CD4-positive, alpha-beta T cell treated with Interleukin-2 at 100 ng/mL for 4 hours (primary cell): ENCODE results near the gene TPRX1.
"Not testable (repeated sequence)": the region's sequence is repeated elsewhere in the genome, so short reads cannot be mapped to it uniquely, and the experiment has no call there.

Source experiments
- DNase-seq: peaks from one replicate; pipeline ENCODE4 v3.0.0-alpha.2; 2020; ENCODE audit warnings: low spot score

The TPRX1 gene, protein sequence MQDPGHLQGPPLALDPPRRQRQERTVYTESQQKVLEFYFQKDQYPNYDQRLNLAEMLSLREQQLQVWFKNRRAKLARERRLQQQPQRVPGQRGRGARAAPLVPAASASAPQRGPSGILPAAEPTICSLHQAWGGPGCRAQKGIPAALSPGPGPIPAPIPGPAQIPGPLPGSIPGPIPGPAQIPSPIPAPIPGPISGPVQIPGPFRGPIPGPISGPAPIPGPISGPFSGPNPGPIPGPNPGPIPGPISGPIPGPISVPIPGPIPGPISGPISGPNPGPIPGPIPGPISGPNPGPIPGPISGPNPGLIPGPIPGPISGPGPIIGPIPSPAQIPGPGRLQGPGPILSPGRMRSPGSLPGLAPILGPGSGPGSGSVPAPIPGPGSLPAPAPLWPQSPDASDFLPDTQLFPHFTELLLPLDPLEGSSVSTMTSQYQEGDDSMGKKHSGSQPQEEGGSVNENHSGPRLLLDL

DNA sequence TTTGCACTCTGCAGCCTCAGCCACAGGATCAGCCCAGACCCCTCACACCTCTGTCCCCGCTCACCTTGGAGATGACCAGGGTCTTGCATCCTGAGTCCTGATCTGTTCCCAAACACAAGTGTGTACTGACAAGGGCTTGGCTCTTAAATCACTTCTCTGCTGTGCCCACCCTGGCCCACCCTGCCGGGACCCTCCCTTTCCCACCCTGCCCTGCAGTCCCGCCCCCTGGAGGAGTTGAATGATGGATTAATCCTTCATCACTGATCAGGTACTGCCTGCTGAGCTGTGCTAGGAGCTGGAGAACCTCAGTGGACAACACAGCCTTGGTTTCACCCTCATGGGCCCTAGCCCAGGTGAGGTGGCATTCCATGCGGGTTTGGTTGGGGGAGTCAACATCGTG, at the start of gene TPRX1:
Gene TPRX1 (minus strand): TSS at position 101 of the 400 bp plus-strand sequence. CDS start 12 bp downstream, at position 89.
- not testable (repeated sequence) for DNase-seq

DNA sequence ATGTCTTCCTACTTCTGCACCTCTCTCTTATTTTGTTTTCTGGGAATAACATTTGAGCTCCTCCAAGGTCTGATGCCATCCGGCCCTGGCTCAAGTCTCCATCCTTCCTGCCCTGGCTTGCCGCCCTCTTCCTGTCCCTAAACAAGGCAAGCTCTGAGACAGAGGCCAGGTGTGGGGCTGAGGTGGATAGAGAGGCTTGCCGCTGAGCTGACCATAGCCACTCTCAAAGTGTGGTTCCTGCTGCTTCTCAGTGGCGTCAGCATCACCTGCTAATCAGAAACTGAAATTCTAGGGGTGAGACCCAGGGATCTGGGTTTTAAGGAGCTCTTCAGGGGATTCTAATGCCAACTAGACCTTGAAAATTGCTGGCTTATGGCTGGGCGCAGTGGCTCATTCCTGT, 48.7 kb upstream of the TPRX1 start:
- DNase-seq = no peak

DNA sequence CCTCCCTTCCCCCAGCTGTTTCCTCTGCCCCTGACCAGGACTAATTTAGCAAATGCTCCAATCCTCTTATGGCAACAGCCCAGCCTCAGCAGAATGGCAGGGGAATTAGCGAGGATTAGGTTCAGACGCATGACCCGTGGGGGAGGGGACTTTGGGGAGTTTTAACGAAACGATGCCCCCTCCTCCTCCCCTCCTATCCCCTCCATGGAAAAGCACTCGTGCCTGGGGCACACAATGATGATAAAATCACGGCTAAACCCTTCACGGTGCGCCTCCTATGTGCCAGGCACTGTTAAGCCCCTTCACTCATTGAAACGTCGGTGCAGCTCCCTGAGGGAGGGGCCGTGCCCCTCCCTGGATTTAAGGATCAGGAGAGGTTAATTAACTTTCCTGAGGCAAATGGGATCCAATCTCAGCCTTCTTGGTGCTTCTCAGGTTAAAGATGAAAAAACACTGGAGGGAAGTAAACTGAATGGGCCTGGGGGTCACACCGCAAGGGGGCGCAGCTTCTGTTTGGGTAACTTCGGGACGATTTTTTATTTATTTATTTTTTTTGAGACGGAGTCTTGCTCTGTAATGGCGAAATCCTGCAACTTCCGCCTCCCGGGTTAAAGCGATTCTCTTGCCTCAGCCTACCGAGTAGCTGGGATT, 44.6 kb upstream of the TPRX1 start:
- DNase-seq = peak; percentile 3

DNA sequence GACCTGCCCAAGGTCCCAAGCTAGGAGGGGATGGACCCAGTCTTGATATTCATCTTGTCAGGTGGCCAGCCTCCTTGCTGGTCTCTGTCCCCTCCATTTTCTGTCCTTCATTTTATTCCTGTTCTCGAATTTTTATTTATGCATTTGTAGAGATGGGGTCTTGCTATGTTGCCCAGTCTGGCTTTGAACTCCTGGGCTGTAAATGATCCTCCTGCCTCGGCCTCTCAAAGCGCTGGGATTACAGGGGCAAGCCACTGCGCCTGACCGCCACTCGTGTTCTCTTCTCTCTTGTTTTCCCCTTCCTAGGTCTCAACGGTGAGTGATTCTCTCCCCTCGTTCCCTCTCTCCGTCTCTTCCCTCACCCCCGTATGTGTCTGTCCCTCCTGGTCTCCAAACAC, 44.1 kb upstream of the TPRX1 start:
- no peak for DNase-seq

DNA sequence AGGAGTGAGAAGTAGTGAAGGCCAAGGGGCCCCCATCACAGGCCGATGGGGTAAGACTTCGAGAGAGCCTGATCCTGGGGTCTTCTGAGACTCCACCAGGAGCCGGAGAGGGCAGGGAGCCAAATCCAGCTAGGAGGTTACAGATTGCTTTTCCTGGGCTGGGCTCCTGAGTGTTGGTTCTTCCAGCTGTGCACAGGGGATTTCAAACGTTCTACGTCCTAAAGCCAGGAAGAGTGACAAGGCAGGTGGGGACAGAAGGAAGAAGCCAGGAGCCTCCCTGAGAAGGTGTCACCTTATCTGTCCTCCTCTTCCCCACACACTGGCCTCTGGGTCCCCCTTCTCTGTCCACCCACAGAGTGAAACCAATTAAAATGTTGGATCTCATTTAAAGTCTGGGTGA, 38.6 kb upstream of the TPRX1 start:
- DNase-seq = no peak

DNA sequence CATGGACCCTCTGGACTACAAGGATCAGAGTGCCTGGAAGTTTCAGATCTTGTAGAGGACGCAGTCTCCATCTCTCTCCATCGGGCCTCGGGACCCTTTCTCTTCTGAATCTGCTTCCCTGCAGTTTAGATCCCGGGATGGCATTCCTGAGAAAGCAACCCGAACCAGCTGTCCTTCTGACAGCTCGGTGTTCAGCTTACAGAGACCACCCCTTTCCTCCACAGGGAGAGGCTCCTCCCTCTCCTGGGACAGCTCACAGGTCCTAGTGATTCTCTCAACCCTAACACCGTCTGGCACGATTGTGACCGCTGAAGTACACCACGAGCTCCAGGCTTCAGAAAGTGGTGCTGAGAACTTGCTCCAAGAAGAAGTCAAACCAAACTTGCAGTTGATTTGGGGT, 35.6 kb upstream of the TPRX1 start:
- DNase-seq = no peak

DNA sequence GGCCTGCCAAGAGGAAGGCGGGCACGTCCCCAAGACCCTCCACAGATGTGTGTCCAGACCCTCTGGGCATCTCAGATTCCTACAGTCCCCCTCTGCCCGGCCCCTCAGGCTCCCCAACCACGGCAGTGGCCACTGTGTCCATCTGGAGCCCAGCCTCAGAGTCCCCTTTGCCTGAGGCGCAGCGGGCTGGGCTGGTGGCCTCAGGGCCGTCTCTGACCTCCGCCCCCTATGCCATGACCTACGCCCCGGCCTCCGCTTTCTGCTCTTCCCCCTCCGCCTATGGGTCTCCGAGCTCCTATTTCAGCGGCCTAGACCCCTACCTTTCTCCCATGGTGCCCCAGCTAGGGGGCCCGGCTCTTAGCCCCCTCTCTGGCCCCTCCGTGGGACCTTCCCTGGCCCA, 35.1 kb upstream of the TPRX1 start:
- DNase-seq = no peak

DNA sequence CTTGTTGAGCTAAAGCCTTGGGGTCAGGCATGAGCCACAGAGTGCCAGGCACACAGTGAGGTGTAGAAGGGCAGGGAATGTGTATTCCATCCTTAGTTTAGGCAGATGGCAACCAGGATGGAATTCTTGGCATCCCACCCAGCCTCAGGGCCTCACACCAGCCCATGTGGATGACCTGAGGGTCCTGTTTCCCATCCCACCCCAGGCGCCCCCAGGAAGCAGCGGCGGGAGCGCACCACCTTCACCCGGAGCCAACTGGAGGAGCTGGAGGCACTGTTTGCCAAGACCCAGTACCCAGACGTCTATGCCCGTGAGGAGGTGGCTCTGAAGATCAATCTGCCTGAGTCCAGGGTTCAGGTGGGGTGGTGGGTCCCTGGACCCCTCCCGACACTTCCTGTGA, 31.7 kb upstream of the TPRX1 start:
- no peak for DNase-seq

DNA sequence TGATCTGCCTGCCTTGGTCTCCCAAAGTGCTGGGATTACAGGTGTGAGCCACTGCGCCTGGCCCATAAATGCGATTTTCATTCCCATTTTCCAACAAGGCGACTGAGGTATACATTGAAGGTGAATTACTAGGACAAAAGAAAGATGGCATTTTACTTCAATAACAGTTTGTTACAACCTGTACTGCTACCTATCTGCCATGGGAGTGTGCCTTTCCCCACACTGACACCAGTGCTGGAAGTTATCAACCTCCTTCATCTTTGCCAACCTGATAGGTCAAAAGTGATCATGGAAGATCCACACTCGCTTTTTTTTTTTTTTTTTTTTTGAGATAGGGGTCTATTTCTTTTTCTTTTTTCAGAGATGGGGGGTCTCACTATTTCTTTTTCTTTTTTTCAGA, 28.4 kb upstream of the TPRX1 start:
- no peak for DNase-seq

DNA sequence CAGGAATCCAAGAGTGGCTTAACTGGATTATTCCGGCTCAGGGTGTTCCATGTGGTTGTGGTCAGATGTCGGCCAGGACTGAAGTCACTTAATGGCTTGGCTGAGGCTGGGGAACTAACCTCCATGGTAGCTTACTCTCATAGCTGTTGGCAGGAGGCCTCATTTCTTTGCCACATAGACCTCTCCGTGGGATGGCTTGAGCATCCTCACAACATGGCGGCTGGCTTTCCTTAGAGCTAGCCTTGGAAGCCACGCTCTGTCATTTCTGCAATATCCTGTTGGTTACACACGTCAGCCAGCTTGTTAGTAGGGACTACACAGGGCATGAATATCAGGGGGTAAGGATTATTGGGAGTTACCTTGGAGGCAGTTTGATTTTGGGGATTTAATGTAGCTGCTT, 22.4 kb upstream of the TPRX1 start:
- no peak for DNase-seq

DNA sequence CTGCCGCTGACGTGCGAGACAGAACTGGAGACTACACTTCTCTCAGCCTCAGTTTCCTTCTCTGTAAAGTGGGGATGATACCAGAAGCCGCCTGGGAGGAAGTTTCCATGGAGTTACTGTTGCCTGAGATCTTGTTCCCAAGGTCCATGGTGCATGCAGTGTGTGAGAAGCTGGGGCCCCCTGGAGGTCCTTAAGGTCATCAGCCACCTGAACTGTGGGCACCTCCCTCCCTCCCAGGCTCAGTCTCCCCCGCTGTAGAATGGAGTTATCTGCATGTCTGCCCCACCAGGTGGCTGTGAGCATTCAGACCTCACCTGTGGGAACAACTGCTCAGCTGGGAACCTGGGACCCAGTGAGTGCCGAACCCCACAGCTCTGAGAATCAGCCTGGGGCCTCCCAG, 20.0 kb upstream of the TPRX1 start:
- DNase-seq = no peak

DNA sequence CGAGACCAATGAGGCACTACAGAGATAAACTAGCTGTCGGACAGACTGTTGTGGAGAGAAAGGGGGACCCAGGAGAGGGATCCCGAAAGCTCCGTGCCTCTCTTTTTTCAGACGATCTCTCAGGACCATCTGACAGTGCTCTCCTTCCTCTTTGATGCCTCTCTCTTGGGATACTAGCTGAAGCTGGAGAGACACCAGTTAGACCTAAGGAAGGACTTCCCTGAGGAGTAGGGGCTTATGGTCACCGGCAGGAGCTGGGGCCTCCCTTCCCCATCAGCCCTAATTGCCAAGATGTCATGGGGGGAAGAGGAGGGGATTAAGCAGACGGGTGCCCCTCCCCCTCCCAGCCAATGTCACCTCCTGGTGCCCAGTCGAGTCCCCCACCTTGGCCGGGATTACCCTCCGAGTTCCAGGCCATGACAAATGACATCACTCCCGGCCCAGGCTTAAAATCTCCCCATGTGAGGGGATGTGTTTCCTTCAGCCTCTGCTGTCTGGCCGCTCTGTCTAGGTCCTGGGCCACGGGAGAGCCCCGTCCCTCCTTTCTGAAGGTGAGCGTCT, 17.2 kb upstream of the TPRX1 start, which contains the start of gene CRX:
Gene CRX (plus strand): TSS at position 478 of the 561 bp plus-strand sequence. CDS start 12,507 bp downstream, outside the sequence.
- DNase-seq = no peak

DNA sequence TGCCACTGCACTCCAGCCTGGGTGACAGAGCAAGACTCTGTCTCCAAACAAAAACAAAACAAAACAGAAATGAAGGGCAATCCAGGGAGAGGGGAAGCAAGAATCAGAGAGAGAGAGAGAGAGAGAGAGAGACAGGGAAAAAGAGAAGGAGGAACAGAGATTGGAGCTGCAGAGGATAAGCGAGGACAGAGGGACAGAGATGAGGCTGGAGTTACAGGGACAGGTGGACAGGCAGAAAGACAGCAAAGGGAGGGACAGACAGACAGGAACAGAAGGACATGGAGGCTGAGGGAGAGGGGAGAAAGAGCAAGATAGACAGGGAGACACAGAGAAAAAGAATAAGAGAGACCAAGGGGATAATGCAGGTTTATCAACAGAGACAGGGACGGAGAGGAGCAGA, 16.1 kb upstream of the TPRX1 start:
- DNase-seq = no peak

DNA sequence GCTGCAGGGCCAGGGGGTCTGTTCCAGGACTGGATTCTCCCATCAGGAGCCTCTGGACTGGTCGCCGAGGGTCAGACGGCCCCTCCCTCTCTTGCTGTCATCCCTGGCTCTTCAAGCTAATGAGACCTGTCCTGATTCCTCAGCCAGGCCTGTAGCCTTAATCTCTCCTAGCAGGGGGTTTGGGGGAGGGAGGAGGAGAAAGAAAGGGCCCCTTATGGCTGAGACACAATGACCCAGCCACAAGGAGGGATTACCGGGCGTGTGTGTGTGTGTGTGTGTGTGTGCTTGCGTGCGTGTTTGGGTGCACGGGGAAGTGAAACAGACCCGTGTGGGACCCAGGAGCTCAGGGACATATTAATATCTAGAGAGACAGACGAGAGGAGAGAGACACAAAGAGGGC, 15.5 kb upstream of the TPRX1 start:
- DNase-seq = no peak

DNA sequence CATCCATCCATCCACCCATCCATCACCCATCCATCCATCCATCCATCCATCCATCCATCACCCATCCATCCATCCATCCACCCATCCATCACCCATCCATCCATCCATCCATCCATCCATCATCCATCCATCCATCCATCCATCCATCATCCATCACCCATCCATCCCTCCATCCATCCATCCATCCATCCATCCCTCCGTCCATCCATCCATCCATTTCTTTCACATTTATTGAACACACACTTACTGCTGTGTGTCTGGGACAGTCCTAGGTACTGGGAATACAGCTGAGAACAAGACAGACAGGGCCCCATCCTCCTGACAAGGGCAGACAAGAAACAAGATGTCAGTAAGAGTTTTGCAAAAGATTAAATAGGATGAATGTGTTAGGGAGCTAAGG, 13.9 kb upstream of the TPRX1 start:
- DNase-seq = not testable (repeated sequence)

DNA sequence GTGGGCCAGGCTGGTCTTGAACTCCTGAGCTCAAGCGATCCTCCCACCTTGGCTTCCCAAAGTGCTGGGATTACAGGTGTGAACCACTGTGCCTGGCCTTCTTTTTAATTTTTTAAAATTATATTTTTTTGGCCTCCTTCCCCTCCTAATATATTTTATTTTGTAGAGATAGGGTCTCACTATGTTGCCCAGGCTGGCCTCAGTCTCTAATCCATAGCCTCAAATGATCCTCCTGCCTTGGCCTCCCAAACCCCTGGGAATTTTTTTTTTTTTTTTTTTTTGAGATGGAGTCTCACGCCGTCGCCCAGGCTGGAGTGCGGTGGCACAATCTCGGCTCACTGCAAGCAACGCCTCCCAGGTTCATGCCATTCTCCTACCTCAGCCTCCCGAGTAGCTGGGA, 11.9 kb upstream of the TPRX1 start:
- DNase-seq = not testable (repeated sequence)

DNA sequence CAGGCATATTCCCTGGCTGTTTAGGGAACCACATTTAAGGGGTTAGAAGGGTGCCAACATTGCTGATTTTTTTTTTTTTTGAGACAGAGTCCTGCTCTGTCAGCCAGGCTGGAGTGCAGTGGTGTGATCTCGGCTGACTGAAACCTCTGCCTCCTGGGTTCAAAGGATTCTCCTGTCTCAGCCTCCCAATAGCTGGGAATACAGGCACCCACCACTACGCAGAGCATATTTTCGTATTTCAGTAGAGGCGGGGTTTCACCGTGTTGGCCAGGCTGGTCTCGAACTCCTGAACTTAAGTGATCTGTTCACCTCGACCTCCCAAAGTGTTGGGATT, 9.6 kb upstream of the TPRX1 start:
- DNase-seq = no peak

DNA sequence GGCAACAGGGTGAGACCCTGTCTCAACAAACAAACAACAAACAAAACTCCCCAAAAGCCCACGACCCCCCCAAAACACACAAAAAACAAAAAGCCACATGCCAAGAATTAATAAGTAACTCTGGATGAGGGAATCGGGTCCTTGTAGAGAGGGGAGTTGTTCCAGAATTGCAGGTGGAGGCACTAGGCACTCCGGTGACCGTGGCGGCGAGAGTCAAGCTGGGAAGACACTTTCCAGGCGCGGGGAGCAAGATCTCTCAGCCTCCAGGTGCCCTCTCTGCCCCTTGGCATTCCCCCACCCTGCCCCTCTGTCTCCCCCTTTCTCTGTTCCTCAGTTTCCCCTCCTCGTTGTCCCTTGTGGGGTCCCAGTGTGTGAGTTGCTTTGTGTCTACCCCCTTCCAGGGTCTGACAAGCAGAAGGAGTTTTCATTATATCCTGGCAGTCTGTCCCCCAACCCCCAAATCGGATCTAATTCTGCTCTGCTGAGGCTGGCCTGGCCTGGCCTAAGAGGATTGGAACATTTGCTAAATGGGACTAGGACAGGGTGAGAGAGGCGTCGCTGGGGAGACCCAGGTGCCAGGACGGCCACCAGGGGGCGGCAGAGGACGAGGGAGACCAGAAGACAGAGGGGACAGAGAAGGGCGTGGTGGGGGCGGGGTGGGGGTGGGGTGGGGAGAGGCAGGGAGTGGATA, 9.1 kb upstream of the TPRX1 start:
- DNase-seq = peak; percentile 61

DNA sequence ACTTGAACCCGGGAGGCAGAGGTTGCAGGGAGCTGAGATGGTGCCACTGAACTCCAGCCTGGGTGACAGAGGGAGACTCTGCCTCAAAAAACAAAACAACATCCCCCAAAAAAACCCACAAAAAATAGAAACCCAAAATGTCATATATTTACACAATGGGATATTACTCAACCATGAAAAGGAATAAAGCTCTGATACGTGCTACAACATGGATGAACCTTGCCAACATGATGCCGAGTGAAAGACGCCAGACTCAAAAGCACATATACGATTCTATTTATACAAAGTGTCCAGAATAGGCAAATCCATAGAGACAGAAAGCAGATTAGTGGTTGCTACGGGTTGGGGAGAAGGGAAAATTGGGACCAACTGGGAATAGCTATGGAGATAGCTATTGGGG, 2.1 kb upstream of the TPRX1 start:
- DNase-seq = no peak

DNA sequence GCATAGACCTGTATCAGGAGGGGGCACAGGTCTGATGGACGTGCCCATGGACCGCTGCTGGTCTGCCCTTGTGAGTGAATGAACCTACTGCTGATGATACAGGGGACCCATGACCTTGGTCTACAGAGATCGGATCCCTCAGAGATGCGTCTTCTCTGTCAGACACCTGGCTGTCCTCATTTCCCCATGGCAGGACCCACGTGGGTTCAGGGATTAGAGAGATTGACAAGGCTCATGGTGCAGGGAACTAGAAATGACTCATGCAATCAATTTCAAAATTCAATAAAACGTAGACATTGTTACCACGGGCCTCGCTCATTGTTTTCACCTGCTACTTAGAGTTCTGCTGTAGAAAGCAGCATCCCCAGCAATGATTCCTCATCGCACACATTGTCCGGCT, 962 bp upstream of the TPRX1 start:
- no peak for DNase-seq

DNA sequence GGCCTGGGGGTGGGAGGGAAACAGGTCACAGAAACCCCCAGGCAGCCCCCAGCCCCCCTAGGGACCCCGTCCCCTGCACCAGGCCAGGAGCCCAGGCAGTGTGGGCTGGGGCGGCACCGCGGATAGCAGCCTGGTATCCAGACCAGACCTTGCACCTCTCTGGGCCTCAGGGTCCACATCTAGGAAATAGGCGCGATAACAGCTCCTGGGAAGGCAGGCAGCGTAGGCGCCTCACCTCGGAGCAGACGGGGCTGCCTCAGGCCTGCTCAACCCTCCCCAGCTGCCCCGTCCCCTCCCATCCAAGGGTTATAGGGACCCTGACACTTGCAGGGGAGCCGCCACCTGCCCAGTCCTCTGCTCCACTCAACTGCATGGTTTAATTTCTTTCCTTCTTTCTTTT, 680 bp downstream of the TPRX1 start:
- DNase-seq = not testable (repeated sequence)

DNA sequence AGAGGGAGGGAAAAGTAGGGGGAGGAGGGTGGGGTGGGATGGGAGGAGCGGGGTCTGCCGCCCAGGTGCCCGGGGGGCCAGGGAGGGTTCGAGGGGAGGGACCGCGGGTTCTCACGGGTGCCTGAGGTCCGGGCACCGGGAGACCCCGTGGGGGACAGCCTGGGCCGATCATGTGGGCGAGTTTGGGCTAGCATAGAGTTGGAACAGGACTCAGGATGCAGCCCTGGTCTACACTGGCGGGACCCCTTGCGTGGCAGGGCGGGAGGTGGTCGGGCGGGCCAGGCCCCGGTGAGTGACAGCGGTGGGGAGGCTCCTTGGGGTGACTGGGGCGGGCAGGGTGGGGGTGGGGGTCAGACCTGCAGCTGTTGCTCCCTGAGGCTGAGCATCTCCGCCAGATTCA, 1.2 kb downstream of the TPRX1 start:
- DNase-seq = not testable (repeated sequence)
